GM12892 (cell line): ENCODE data around the gene TMEM178B.

ENCODE experiments used
- POLR2A ChIP-seq: IDR thresholded peaks from 2 replicates; pipeline ENCODE4 v1.6.1; 2011; ENCODE audit warnings: low read depth, low read length, control low read depth
- POLR2AphosphoS5 ChIP-seq: IDR thresholded peaks from 2 replicates; pipeline ENCODE4 v1.6.1; 2011; ENCODE audit warnings: low read depth, low read length, control low read depth
- TAF1 ChIP-seq: IDR thresholded peaks from 2 replicates; pipeline ENCODE4 v1.6.1; 2011; ENCODE audit warnings: low read depth, mild to moderate bottlenecking, control low read depth, low read length, borderline replicate concordance

- TF ChIP-seq POLR2A (no peak), TAF1 (no peak), POLR2AphosphoS5 (no peak)
These were observed 313.0 kb downstream of the TMEM178B start for GRCh38 chr7:141386881-141387280.
